Neural progenitor cell (in vitro differentiated cells): ENCODE measurements around the gene CDC42EP3.

ENCODE experiments used
- CTCF ChIP-seq: fragments of 200-600 bp; sonication (generic); IDR thresholded peaks from 2 replicates; pipeline ENCODE4 v1.5.1; 2017; ENCODE audit warnings: antibody characterized with exemption, mild to moderate bottlenecking
- EZH2phosphoT487 ChIP-seq: fragments of 200-600 bp; sonication (generic); IDR thresholded peaks from 2 replicates; pipeline ENCODE4 v1.6.1; 2017; ENCODE audit warnings: antibody characterized with exemption

GRCh38 chr2:37648331-37649011 is 23.0 kb downstream of the CDC42EP3 start:
- no peak for TF ChIP-seq CTCF
- TF ChIP-seq EZH2phosphoT487: no peak
